Right forelimb (tissue), 1 donor: Measurements from ENCODE around the gene IRF2.
"Not testable (repeated sequence)": the region's sequence is repeated elsewhere in the genome, so short reads cannot be mapped to it uniquely, and the experiment has no call there.

Experiments
- DNase-seq: peaks from one replicate; pipeline ENCODE4 v3.0.0-alpha.2; 2018

IRF2 gene

GRCh38 chr4:184384810-184385557, 89.4 kb downstream of the IRF2 start:
- no peak for DNase-seq

- DNase-seq, result no peak
Observed at GRCh38 chr4:184384056-184384809, 90.1 kb downstream of the IRF2 start.

- DNase-seq, result no peak
Observed at GRCh38 chr4:184383497-184384055, 90.8 kb downstream of the IRF2 start.

- DNase-seq, result no peak
Observed at GRCh38 chr4:184382189-184382846, 92.0 kb downstream of the IRF2 start.

- no peak for DNase-seq
Observed at GRCh38 chr4:184380707-184381106, 93.6 kb downstream of the IRF2 start.

GRCh38 chr4:184380214-184380613, 94.1 kb downstream of the IRF2 start:
- DNase-seq, result not testable (repeated sequence)

- no peak for DNase-seq
Observed at GRCh38 chr4:184376923-184377322, 97.4 kb downstream of the IRF2 start.

GRCh38 chr4:184376126-184376838, 98.1 kb downstream of the IRF2 start:
- no peak for DNase-seq

GRCh38 chr4:184375623-184376022, 98.7 kb downstream of the IRF2 start:
- DNase-seq, result not testable (repeated sequence)

GRCh38 chr4:184375027-184375426, 99.3 kb downstream of the IRF2 start:
- no peak for DNase-seq

- no peak for DNase-seq
Observed at GRCh38 chr4:184373886-184374405, 100.4 kb downstream of the IRF2 start.

GRCh38 chr4:184371390-184371787, 103.0 kb downstream of the IRF2 start:
- DNase-seq, result no peak

GRCh38 chr4:184370711-184371389, 103.5 kb downstream of the IRF2 start:
- no peak for DNase-seq

- DNase-seq, result no peak
Observed at GRCh38 chr4:184369871-184370270, 104.5 kb downstream of the IRF2 start.

- DNase-seq, result no peak
Observed at GRCh38 chr4:184368731-184369130, 105.6 kb downstream of the IRF2 start.

GRCh38 chr4:184368290-184368689, 106.1 kb downstream of the IRF2 start:
- DNase-seq, result no peak

- DNase-seq, result no peak
Observed at GRCh38 chr4:184364100-184364921, 110.0 kb downstream of the IRF2 start.

GRCh38 chr4:184363258-184363657, 111.1 kb downstream of the IRF2 start:
- DNase-seq, result no peak

- DNase-seq, result no peak
Observed at GRCh38 chr4:184362396-184362795, 112.0 kb downstream of the IRF2 start.

GRCh38 chr4:184361443-184361842, 112.9 kb downstream of the IRF2 start:
- DNase-seq, result no peak

- no peak for DNase-seq
Observed at GRCh38 chr4:184359888-184360287, 114.5 kb downstream of the IRF2 start.
